ENCODE measurements around the gene ACOT11. TPM values are rescaled to one million over a fixed set of nuclear protein-coding genes. Genes with fewer than 3 reads are reported as not detected.

Gene ACOT11
- total RNA-seq, 8 experiments from 2014 or later = 0.35 to 1.9 (median 0.93) TPM

GRCh38 chr1:54602554-54602953 lies 54.5 kb downstream of the ACOT11 start:
- WGBS, 10 experiments = 30 to 86% (median 77%) methylated on average over 1 to 10 of the region's 18 CpGs; no CpG with 5 or more reads in 5 of the 10 experiments
- in situ Hi-C loops (cut with MboI; ENCODE audit: low pct_unique_long_range_greater_than_20kb in 2 of 9, low sequenced_read_pairs in 9 of 9, unreplicated experiment in 9 of 9) = no loop called here
- no peak overlapping the region for H3K27ac ChIP-seq
- H3K4me3 ChIP-seq = no peak overlapping the region
- ATAC-seq (replicated peaks in 6 of 8) = no peak
- H3K4me1 ChIP-seq (replicated peaks in 1 of 2) = peaks cover 0 to under 1% of the 10 kb centered on the region in 2 donors

DNA sequence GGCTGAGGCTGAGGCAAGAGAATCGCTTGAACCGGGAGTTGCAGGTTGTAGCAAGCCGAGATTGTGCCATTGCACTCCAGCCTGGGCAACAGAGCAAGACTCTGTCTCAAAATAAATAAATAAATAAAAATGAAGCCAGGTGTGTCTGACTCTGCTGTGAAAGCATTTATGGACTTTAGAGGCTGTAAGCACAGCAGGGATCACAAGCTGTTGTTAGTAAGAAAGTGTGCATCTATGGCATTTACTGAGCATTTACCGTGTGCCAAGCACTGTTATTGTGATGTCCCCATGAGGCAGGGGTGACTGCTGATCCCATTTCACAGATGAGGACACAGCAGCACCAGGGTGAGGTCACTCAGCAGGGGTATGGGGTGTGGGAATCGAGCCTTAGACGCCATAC lies 55.2 kb downstream of the ACOT11 start:
- in situ Hi-C loops (cut with MboI; ENCODE audit: low pct_unique_long_range_greater_than_20kb in 2 of 9, low sequenced_read_pairs in 9 of 9, unreplicated experiment in 9 of 9) = no loop called here
- WGBS, 10 experiments = 80 to 100% (median 90%) methylated on average over 1 to 6 of the region's 6 CpGs; no CpG with 5 or more reads in 3 of the 10 experiments
- ATAC-seq (replicated peaks in 6 of 8) = no peak
- Histone ChIP-seq H3K4me3 (no peak overlapping the region), H3K4me1 (replicated peaks in 1 of 2) (peaks cover 5 to 7% of the 10 kb centered on the region in 2 donors), H3K27ac (no peak overlapping the region)

GRCh38 chr1:54604051-54604450 lies 56.0 kb downstream of the ACOT11 start:
- Histone ChIP-seq H3K4me1 (replicated peaks in 1 of 2) (peaks cover 12 to 13% of the 10 kb centered on the region in 2 donors), H3K4me3 (no peak overlapping the region), H3K27ac (no peak overlapping the region)
- in situ Hi-C loops (cut with MboI; ENCODE audit: low pct_unique_long_range_greater_than_20kb in 2 of 9, low sequenced_read_pairs in 9 of 9, unreplicated experiment in 9 of 9) = no loop called here
- no peak for ATAC-seq (replicated peaks in 6 of 8)
- WGBS, 10 experiments = 60 to 100% (median 87%) methylated on average over 1 to 3 of the region's 7 CpGs; no CpG with 5 or more reads in 6 of the 10 experiments

GRCh38 chr1:54604572-54605370 lies 56.7 kb downstream of the ACOT11 start:
- peaks cover 13% of the 10 kb centered on the region in 2 donors for H3K4me1 ChIP-seq (replicated peaks in 1 of 2)
- in situ Hi-C loops (cut with MboI; ENCODE audit: low pct_unique_long_range_greater_than_20kb in 2 of 9, low sequenced_read_pairs in 9 of 9, unreplicated experiment in 9 of 9) = no loop called here
- H3K27ac ChIP-seq = no peak overlapping the region
- no peak overlapping the region for H3K4me3 ChIP-seq
- no peak for ATAC-seq (replicated peaks in 6 of 8)
- WGBS, 10 experiments = 69 to 100% (median 83%) methylated on average over 2 to 12 of the region's 13 CpGs; no CpG with 5 or more reads in 3 of the 10 experiments

DNA sequence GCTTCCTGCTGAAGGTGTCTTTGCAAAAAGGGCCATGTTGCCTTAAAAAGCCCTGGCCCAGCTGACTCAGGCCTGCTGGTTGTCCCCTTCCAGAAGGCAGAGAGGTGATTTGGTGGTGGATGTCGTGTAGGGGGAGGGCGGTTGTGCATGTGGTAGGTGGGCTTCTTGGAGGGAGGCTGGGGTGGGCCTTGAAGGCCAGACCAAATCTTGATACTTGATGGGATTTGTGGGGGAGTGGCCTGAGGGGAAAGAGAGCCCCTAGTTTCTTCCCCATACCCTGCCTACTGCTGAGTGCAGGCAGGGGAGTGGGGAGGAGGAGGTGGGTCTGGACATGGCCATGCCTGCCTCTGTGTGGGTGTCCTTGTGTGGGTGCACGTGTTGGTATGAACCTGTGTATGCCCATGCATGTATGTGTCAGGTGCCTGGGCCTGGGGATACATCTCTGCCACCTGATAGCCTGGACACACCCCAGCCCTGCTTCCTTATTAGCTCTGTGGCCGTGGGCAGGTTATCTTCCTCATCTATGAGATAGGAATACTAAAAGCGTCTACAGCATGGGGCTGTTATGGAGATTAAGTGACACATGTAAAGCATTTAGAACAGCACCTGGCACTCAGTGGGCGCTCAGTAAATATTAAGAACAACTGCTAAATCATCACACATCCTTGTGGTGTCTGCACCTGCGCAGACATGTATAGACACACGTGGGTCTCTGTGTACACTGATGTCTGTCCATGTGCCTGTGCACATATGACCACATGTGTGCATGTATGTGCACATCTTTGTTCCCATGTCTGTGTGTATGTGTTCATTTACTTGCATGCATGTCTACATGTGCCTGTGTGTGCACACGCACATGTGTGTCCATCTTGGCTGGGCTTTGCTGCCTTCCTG lies 58.3 kb downstream of the ACOT11 start:
- 50 to 100% (median 93%) methylated on average over 1 to 9 of the region's 9 CpGs; no CpG with 5 or more reads in 2 of the 10 experiments for WGBS, 10 experiments
- Histone ChIP-seq H3K4me3 (no peak overlapping the region), H3K4me1 (replicated peaks in 1 of 2) (peaks cover 13 to 17% of the 10 kb centered on the region in 2 donors), H3K27ac (no peak overlapping the region)
- no peak for ATAC-seq (replicated peaks in 6 of 8)
- in situ Hi-C loops (cut with MboI; ENCODE audit: low pct_unique_long_range_greater_than_20kb in 2 of 9, low sequenced_read_pairs in 9 of 9, unreplicated experiment in 9 of 9) = no loop called here

DNA sequence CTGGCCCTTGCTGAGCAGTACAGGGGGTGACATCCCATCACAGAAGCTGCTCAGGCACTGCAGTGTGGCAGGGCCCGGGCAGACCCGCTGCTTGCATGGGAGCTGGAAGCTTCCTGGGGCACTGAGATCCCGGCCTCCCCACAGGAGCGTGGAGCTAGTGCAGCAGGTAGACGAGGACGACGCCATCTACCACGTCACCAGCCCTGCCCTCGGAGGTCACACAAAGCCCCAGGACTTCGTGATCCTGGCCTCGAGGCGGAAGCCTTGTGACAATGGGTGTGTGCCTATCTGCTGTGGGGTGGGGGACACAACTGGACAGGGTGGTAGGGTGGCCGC lies 58.9 kb downstream of the ACOT11 start:
- Histone ChIP-seq H3K4me3 (no peak overlapping the region), H3K27ac (no peak overlapping the region), H3K4me1 (replicated peaks in 1 of 2) (peaks cover 13 to 17% of the 10 kb centered on the region in 2 donors)
- in situ Hi-C loops (cut with MboI; ENCODE audit: low pct_unique_long_range_greater_than_20kb in 2 of 9, low sequenced_read_pairs in 9 of 9, unreplicated experiment in 9 of 9) = no loop called here
- no peak for ATAC-seq (replicated peaks in 6 of 8)
- 73 to 100% (median 89%) methylated on average over 1 to 10 of the region's 13 CpGs; no CpG with 5 or more reads in 3 of the 10 experiments for WGBS, 10 experiments

- WGBS, 10 experiments = 55 to 100% (median 94%) methylated on average over 1 to 4 of the region's 19 CpGs; no CpG with 5 or more reads in 4 of the 10 experiments
- peak in 3 of 8 experiments; percentile 12 to 43 (median 16) for ATAC-seq (replicated peaks in 6 of 8)
- Histone ChIP-seq H3K27ac (peak overlapping the region; percentile 1 to 15), H3K4me3 (no peak overlapping the region), H3K4me1 (replicated peaks in 1 of 2) (peaks cover 13 to 17% of the 10 kb centered on the region in 2 donors)
- in situ Hi-C loops (cut with MboI; ENCODE audit: low pct_unique_long_range_greater_than_20kb in 2 of 9, low sequenced_read_pairs in 9 of 9, unreplicated experiment in 9 of 9) = no loop called here
These were observed 60.0 kb downstream of the ACOT11 start for GRCh38 chr1:54607821-54608565.

- Histone ChIP-seq H3K4me1 (replicated peaks in 1 of 2) (peaks cover 13 to 17% of the 10 kb centered on the region in 2 donors), H3K4me3 (no peak overlapping the region), H3K27ac (peak overlapping the region; percentile 1 to 15)
- 80 to 94% (median 92%) methylated on average over 2 to 4 of the region's 9 CpGs; no CpG with 5 or more reads in 5 of the 10 experiments for WGBS, 10 experiments
- ATAC-seq (replicated peaks in 6 of 8) = peak in 5 of 8 experiments; percentile 43 to 78 (median 53)
- in situ Hi-C loops (cut with MboI; ENCODE audit: low pct_unique_long_range_greater_than_20kb in 2 of 9, low sequenced_read_pairs in 9 of 9, unreplicated experiment in 9 of 9) = no loop called here
These were observed 60.7 kb downstream of the ACOT11 start for GRCh38 chr1:54608566-54609230.

GRCh38 chr1:54609301-54609921 lies 61.4 kb downstream of the ACOT11 start:
- 0 to 100% (median 74%) methylated on average over 1 to 8 of the region's 16 CpGs; no CpG with 5 or more reads in 3 of the 10 experiments for WGBS, 10 experiments
- in situ Hi-C loops (cut with MboI; ENCODE audit: low pct_unique_long_range_greater_than_20kb in 2 of 9, low sequenced_read_pairs in 9 of 9, unreplicated experiment in 9 of 9) = no loop called here
- Histone ChIP-seq H3K4me1 (replicated peaks in 1 of 2) (peaks cover 13 to 17% of the 10 kb centered on the region in 2 donors), H3K27ac (no peak overlapping the region), H3K4me3 (no peak overlapping the region)
- no peak for ATAC-seq (replicated peaks in 6 of 8)

GRCh38 chr1:54610048-54610447 lies 62.0 kb downstream of the ACOT11 start:
- H3K4me1 ChIP-seq (replicated peaks in 1 of 2) = peaks cover 13 to 17% of the 10 kb centered on the region in 2 donors
- H3K4me3 ChIP-seq = no peak overlapping the region
- 87 to 100% (median 89%) methylated on average over 1 to 3 of the region's 6 CpGs; no CpG with 5 or more reads in 7 of the 10 experiments for WGBS, 10 experiments
- H3K27ac ChIP-seq = no peak overlapping the region
- in situ Hi-C loops (cut with MboI; ENCODE audit: low pct_unique_long_range_greater_than_20kb in 2 of 9, low sequenced_read_pairs in 9 of 9, unreplicated experiment in 9 of 9) = no loop called here
- ATAC-seq (replicated peaks in 6 of 8) = peak in 2 of 8 experiments; percentile 22 to 37

GRCh38 chr1:54610601-54611580 lies 62.9 kb downstream of the ACOT11 start:
- in situ Hi-C loops (cut with MboI; ENCODE audit: low pct_unique_long_range_greater_than_20kb in 2 of 9, low sequenced_read_pairs in 9 of 9, unreplicated experiment in 9 of 9) = no loop called here
- WGBS, 10 experiments = 83 to 100% (median 91%) methylated on average over 1 to 15 of the region's 18 CpGs; no CpG with 5 or more reads in 1 of the 10 experiments
- Histone ChIP-seq H3K4me1 (replicated peaks in 1 of 2) (peaks cover 13 to 17% of the 10 kb centered on the region in 2 donors), H3K27ac (no peak overlapping the region), H3K4me3 (no peak overlapping the region)
- ATAC-seq (replicated peaks in 6 of 8) = no peak
